ENCODE data around the gene NOPCHAP1. TPM values are rescaled to one million over a fixed set of nuclear protein-coding genes. Genes with fewer than 3 reads are reported as not detected.

NOPCHAP1 gene
- total and polyA plus RNA-seq, 2 of the 4 experiments (the other 2 are of a cell fraction) = 5.6 to 9.3 TPM

GRCh38 chr12:105032703-105033357 lies 46.7 kb downstream of the NOPCHAP1 start:
- dilution Hi-C loops (cut with HindIII; ENCODE audit: low sequenced_read_pairs, unreplicated experiment) = no loop called here
- no peaks in the 10 kb centered on the region; the same call in 1 of the 2 replicates for H4K20me1 ChIP-seq (ENCODE audit: insufficient read depth, low read length)
- H3K23ac ChIP-seq (ENCODE audit: low read depth, low read length) = no peak overlapping the region
- no peak overlapping the region for H3K14ac ChIP-seq (replicated peaks; ENCODE audit: low read depth, low read length)
- H4K91ac ChIP-seq (ENCODE audit: insufficient read depth, low read depth, low read length) = no peak overlapping the region
- H2AK9ac ChIP-seq (replicated peaks; ENCODE audit: low read depth, low read length, poor library complexity) = no peak overlapping the region
- no peak overlapping the region for H2BK5ac ChIP-seq (ENCODE audit: low read depth, low read length, poor library complexity, severe bottlenecking)
- no peak overlapping the region for H3K9ac ChIP-seq (ENCODE audit: low read depth, low read length)
- ChIA-PET CTCF (no interaction called here), POLR2A (ENCODE audit: unreplicated experiment) (no interaction called here)
- no peaks in the 10 kb centered on the region for H3K27me3 ChIP-seq (ENCODE audit: control insufficient read depth, insufficient read depth, low read length)
- no peak overlapping the region for H3K4me3 ChIP-seq (ENCODE audit: insufficient read depth, low read depth, low read length)
- intact Hi-C loops (cut with micrococcal nuclease) = no loop called here
- no peak overlapping the region for H3K4me2 ChIP-seq (ENCODE audit: low read depth, low read length)
- no peak overlapping the region for H2BK15ac ChIP-seq (ENCODE audit: low read depth, low read length)
- no peak overlapping the region for H4K5ac ChIP-seq (ENCODE audit: low read depth, low read length)
- peak; percentile 65 for ATAC-seq (ENCODE audit: low read depth)
- no peak overlapping the region for H2BK120ac ChIP-seq (ENCODE audit: low read depth, low read length)
- in situ Hi-C loops (cut with MboI; ENCODE audit: low sequenced_read_pairs) = no loop called here
- no peaks in the 10 kb centered on the region for H3K9me3 ChIP-seq (ENCODE audit: control insufficient read depth, insufficient read depth, low read length)
- no peak overlapping the region for H4K8ac ChIP-seq (ENCODE audit: low read depth in 2 of 2, low read length in 2 of 2)
- H3K4me1 ChIP-seq (ENCODE audit: control insufficient read depth, insufficient read depth, low read length) = no peaks in the 10 kb centered on the region; the same call in 1 of the 2 replicates
- H3K4ac ChIP-seq (ENCODE audit: low read depth, low read length) = no peak overlapping the region
- peaks cover 0 to 4% of the 10 kb centered on the region in 2 experiments; a peak in 1 of 4 replicates for H3K79me1 ChIP-seq (ENCODE audit: low read depth in 1 of 2, low read length in 2 of 2)
- H3K18ac ChIP-seq (ENCODE audit: low read depth, low read length) = no peak overlapping the region
- no peak overlapping the region for H3K27ac ChIP-seq (ENCODE audit: insufficient read depth, low read length)
- DNase-seq = peak; percentile 54
- no peak overlapping the region for H3K56ac ChIP-seq (ENCODE audit: extremely low read depth, insufficient read depth, low read length)
- H2BK20ac ChIP-seq (ENCODE audit: low read depth, low read length) = no peak overlapping the region
- 0 out of 2 replicates have a peak, but pooled peaks cover 3% of the 10 kb centered on the region for H3K9me1 ChIP-seq (ENCODE audit: insufficient read depth, low read length)
- peaks cover 29% of the 10 kb centered on the region; the same call in 1 of the 2 replicates for H3K36me3 ChIP-seq (ENCODE audit: control insufficient read depth, insufficient read depth, low read length)
- 60% methylated on average over 1 of the region's 4 CpGs; no CpG with 5 or more reads in 1 of the 2 experiments for WGBS, 2 experiments (ENCODE audit: extremely low coverage in 2 of 2, insufficient read length in 1 of 2)
- BruUV-seq (replicated peaks) = no TSS peak
- H2AK5ac ChIP-seq (ENCODE audit: low read depth, low read length) = no peak overlapping the region
- H2AFZ ChIP-seq (replicated peaks; ENCODE audit: low read length, poor library complexity) = no peak overlapping the region
- TF ChIP-seq MAZ (IDR thresholded peaks at IDR 0.05; ENCODE audit: borderline replicate concordance, low read depth, low read length) = no peak

Data from IMR-90 (cell line).